Left renal cortex interstitium (tissue), 4 donors: ENCODE measurements around the gene UGT1A4. TPM values are rescaled to one million over a fixed set of nuclear protein-coding genes. Genes with fewer than 3 reads are reported as not detected.
"Not testable (repeated sequence)": the region's sequence is repeated elsewhere in the genome, so short reads cannot be mapped to it uniquely, and the experiment has no call there.

Experiments used
- DNase-seq, 4 donors: peaks; one replicate each; pipeline ENCODE4 v3.0.0-alpha.2; 2013; ENCODE audit warnings: low read depth in 4 of 4, low spot score in 2 of 4, missing footprints in 1 of 4
- polyA plus RNA-seq, 4 donors: library from polyadenylated mRNA; unstranded; fragments of 120-200 nt; gene quantifications; one replicate each; pipeline ENCODE4 v1.2.1, GENCODE V29; 2013; ENCODE audit not compliant: insufficient read length in 4 of 4

Gene UGT1A4
- polyA plus RNA-seq, 4 donors: not detected

DNA sequence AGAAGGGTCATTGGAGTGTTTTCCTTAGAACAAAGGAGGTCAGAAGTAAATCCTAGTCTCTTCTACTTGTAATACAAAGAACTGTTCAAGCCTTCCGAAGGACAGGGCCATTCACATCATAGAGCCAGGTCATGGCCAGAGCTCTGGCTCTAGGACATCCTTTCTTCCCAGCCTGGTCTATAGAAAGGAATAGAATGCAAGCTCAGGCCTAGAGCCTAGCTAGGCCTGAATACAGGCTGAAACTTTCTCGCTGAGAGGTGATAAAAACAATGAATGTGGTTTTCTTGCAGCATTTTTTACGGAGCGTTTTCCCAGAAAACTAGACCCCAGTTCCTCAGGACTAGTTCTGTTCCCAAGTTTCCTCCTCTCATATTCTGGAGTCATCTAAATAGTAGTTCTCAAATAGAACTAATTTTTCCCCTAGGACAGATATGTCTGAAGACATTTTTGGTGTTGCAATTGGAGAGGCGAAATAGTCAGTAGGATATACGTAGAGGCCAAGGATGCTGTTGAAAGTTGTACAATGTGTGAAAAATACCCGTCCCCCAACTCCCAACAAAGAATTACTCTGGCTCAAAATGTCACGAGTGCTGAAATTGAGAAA is 19.0 kb upstream of the UGT1A4 start:
- DNase-seq: no peak

DNA sequence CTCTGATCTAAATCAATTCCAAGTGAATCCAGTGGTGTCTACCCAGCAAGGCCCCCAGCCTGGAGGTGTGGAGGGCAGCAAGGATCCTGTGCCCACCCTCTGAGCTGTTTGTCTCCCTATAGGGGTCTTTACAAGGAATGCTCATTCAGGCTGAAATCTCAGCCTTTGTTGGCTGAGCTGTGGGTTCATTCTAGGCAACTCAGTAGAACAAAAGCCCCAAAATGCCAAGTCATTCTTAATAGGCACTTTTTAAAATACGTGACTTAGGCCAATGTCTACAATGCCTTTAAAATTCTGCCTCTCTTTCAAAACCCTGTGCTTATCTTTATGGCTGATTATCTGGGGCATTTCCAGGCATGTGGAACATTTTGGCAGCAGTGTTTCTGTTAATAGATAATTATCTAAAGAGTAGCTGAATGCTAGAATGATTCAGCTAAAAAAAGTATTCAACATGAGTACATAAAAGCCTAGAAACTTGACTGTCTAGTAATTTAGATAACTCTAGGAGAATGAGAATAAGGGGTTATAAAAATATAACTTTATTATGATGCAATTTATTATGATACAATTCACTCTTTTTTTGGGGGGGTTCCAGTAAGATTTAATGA is 18.4 kb upstream of the UGT1A4 start:
- DNase-seq: peak in 2 of 4 donors; percentile 10 to 21

DNA sequence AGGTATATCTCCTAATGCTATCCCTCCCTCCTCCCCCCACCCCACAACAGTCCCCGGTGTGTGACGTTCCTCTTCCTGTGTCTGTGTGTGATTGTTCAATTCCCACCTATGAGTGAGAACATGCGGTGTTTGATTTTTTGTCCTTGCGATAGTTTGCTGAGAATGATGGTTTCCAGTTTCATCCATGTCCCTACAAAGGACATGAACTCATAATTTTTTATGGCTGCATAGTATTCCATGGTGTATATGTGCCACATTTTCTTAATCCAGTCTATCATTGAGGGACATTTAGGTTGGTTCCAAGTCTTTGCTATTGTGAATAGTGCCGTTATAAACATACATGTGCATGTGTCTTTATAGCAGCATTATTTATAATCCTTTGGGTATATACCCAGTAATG is 17.7 kb upstream of the UGT1A4 start:
- not testable (repeated sequence) for DNase-seq

DNA sequence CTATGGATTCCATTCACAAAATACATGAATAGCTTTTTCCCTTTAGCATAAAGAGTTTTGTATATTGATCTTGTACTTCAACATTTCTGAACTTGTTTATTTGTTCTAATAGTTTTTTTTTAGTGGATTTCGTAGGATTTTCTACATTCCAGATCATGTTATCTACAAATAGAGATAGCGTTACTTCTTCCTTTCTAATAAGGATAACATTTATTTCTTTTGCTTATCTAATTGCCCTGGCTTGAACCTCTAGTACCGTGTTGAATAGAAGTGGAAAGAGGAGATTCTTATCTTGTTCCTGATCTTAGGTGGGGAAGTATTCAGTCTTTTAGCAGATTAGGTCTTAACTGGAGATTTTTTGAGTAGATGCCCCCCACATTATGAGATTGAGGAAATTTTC is 16.3 kb upstream of the UGT1A4 start:
- no peak for DNase-seq

DNA sequence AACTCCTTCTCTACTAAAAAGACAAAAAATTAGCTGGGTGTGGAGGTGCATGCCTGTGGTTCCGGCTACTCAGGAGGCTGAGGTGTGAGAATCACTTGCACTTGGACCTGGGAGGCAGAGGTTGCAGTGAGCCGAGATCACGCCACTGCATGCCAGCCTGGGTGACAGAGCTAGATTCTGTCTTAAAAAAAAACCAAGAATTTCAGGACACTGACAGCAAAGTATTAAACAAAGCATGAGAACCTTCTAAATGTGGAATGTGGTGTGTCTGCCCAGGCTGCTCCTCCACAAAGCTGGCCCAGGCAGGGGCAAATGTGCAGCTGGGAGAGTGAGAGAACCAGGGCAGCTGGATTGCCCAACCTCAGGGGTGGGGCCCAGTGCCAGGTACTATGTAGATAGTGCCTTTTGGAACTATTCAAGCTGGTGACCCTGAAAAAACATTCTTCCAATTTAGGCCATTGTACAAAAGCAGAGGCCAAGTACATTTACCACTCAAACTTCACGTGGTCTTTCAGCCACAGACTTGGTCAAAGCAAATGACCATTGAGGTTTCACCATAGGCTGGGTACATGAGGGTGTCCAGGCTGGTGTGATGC is 12.5 kb upstream of the UGT1A4 start:
- no peak for DNase-seq

DNA sequence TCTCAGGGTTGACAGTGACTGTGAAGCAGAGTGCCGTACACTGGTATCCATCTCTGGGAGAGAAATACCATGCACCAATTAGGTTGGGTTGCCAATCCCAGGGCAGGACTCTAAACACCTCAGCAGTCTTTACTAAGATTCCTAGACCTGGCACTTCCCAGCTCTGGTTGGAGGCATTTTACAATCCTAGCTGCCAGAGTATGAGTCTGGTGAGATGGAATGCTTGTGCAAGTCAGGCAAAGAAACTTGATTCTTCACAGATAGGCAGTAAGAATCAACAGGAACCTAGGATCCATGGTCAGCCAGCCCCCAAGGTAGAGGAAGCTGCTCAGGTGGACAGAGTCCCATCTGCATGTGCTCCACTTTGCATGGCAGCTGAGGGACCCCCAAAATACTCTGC is 11.8 kb upstream of the UGT1A4 start:
- no peak for DNase-seq

DNA sequence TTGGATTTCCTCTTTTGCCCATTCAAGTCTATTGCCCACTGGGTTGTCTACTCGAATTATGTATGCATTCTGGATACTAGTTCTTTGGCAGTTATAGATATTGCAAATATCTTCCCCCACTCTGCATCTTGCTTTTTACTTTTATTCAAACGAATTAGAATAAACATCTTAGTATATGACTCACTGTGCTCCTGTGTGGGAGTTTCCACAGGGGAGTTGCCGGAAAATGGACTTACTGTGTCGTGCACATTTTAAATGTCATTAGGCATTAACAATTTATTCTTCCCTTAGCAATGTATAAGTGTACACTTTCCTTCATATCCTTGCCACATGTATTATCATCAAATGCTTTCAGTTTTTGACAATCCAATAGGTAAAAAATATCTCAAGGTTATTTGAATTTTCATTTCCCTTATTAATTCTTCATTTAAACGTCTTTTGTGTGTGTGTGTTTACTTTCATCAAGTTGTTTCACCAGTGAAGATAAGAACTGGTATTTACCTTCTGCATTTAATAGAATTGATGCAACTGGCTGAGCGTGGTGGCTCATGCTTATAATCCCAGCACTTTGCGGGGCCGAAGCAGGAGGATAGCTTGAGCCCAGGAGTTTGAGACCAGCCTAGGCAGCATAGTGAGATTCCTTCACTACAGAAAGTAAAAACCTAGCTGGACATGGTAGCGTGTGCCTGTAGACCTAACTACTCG is 10.4 kb upstream of the UGT1A4 start:
- DNase-seq: no peak

DNA sequence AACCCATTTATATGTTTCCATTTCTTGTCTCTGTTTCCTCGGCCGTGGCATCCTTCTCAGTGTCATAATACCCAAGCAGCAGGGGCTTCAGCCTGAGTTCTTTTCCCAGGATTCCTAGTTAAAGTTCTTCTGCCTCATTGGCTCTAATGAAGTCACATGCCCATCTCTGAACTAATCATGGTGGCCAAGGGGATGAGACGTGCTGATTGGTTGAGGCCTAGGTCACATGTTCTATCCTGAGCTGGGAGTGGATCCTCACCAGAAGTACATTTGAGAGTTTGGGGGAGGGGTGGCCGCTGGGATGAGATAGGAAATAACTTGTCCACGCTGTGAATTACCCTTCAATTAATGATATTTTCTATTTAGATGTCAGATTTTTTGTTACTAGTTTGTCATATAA is 9.6 kb upstream of the UGT1A4 start:
- no peak for DNase-seq

DNA sequence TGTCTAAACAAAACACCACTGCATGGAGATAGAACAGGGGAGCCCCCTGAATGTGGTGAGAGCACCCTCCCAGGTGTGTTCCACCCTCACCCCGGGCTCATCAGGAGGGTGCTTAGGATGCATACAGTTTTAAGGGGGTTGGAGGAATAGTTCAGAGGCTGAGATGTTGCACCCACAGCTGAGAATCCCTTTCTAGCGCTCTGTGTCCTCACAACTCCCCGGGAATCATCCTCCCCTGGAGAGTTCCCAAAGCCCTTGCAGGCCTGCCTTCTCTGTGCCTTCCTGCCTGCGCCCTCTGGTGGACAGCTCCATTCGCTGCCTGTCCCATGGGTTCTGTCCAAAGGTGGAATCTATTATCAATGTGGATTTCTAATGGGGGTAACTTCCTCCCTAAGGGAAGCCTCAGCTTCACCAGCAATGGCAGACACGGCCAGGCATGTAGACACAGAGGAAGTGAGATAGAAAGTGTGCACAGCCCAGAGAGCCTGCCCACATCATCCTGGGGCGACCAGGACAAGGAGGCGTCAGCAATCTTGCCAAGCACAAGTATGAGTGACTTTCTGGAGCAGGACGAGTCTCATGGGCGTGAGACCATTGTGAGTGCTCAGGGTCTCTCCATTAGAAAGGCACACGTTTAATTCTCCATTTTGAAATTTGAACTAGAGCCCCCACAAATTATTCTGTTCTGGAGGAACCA is 7.1 kb upstream of the UGT1A4 start:
- DNase-seq: peak; percentile 11 to 58 (median 26)

DNA sequence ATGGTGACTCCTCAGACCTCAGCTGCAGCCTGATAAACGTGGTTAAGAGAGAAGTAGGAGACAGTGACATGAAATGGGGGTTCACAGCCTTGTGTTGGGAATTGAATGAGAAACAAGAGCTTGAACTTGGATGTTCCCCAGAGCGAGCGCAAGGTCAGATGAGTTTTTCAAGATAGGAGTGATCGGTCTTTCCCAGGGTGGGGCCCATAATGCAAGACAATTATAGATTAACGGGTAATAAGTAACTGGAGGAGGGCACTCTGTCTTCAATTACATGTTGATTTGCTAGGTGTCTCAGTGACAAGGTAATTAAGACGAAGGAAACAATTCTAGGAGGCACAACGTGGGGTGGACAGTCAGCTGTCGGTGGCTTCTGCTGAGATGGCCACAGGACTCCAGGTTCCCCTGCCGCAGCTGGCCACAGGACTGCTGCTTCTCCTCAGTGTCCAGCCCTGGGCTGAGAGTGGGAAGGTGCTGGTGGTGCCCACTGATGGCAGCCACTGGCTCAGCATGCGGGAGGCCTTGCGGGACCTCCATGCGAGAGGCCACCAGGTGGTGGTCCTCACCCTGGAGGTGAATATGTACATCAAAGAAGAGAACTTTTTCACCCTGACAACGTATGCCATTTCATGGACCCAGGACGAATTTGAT is 5.8 kb upstream of the UGT1A4 start, which contains the start of gene UGT1A5:
Gene UGT1A5 (plus strand): TSS at position 297 of the 651 bp plus-strand sequence. CDS start 85 bp downstream, at position 382.
- DNase-seq: no peak

DNA sequence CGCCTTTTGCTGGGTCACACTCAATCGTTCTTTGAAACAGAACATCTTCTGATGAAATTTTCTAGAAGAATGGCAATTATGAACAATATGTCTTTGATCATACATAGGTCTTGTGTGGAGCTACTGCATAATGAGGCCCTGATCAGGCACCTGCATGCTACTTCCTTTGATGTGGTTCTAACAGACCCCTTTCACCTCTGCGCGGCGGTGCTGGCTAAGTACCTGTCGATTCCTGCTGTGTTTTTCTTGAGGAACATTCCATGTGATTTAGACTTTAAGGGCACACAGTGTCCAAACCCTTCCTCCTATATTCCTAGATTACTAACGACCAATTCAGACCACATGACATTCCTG is 5.3 kb upstream of the UGT1A4 start:
- no peak for DNase-seq

DNA sequence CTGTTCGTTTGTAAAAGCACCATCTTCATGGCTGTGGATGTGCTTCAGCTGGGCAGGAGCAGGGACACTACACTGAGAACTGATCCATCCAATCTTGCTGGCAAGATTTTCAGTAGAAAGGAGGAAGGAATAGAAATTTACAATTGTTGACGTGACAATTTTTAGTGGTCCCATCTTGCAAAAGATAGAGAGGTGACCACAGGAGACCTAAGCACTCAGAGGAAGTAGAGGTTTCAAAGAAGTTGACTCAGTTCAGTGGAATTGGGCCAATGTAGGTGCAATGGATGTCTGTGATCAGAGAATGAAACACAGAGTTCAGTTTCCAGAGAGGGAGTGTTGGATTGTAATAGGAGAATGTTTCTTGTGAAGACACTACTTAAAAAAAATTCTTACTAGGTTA is 4.4 kb upstream of the UGT1A4 start:
- DNase-seq: no peak

DNA sequence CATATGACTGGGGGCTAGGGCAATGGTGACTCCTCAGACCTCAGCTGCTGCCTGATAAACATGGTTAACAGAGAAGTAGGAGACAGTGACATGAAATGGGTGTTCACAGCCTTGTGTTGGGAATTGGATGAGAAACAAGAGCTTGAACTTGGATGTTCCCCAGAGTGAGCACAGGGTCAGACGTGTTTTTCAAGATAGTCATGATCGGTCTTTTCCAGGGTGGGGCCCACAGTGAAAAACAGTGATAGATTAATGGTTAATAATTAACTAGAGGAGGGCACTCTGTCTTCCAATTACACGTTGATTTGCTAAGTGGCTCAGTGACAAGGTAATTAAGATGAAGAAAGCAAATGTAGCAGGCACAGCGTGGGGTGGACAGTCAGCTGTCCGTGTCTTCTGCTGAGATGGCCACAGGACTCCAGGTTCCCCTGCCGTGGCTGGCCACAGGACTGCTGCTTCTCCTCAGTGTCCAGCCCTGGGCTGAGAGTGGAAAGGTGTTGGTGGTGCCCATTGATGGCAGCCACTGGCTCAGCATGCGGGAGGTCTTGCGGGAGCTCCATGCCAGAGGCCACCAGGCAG is 10.3 kb downstream of the UGT1A4 start, which contains the start of gene UGT1A3:
Gene UGT1A3 (plus strand): TSS at position 320 of the 579 bp plus-strand sequence. CDS start 85 bp downstream, at position 405.
- DNase-seq: no peak

DNA sequence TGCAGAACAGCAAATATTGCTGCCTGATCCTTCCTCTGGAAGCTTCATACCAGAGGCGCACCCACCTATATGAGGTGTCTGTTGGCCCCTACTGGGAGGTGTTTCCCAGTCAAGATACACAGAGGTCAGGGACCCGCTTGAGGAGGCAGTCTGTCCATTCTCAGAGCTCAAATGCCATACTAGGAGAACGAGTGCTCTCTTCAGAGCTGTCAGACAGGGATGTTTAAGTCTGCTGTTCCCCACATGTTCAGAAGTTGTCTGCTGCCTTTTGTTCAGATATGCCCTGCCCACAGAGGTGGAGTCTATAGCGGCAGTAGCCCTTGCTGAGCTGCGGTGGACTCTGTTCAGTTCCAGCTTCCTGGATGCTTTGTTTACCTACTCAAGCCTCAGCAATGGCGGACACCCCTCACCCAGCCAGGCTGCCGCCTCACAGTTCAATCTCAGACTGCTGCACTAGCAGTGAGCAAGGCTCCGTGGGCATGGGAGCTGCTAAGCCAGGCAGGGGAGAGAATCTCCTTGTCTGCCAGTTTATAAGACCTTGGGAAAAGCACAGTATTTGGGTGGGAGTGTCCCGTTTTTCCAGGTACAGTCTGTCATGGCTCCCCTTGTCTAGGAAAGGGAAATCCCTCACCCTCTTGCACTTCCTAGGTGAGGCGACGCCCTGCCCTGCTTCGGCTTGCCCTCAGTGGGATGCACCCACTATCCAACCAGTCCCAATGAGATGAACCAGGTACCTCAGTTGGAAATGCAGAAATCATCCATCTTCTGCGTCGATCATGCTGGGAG is 18.5 kb downstream of the UGT1A4 start:
- not testable (repeated sequence) for DNase-seq

DNA sequence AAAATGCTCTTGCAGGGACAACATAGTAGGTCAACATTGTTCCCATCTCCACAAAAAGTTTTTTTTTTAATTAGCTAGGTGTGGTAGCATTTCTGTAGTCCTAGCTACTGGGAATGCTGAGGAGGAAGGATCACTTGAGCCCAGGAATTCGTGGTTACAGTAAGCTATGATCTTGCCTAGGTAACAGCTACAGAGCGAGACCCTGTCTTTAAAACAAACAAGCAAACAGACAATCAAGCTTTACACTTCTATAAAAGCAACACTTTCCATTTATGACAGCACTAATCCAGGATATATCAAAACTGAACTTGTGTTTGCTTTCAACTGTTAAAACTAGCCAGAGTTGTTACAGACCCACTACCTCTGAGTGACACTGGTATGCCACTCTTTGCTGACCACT is 22.3 kb downstream of the UGT1A4 start:
- no peak for DNase-seq

DNA sequence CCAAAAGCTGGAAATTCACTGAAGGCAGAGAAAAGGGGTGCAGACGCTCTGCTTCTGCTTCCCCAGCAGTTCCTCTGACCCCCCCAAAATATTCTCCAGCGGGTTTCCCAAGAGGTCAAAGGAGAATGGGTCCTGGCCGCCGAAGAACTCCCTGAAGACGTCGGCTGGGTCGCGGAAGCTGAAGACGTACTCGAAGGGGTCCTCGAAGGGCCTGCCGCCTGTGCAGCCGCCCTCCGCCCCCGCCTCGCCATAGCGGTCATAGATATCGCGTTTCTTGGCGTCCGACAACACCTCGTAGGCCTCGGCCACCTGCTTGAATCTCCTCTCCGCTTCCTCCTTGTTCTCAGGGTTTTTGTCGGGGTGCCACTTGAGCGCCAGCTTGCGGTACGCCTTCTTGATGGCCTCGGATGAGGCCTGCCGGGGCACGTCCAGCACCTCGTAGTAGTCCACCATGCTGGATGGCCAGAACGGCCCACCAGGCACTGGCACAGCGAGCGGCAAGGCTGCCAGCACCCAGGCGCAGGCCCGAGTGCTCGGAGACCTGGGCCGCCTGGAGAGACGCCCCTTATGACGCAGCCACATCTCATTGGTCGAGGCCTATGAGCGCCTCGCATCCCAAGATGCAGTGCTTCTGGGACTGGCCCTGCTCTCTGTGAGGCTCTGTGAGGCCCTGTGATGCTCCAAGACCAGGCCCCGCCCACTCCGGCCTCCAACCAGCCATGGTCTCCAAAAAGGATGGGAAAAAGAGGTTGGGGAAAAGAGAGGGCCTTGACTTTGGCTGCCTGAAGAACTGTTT is 25.1 kb downstream of the UGT1A4 start:
- no peak for DNase-seq

DNA sequence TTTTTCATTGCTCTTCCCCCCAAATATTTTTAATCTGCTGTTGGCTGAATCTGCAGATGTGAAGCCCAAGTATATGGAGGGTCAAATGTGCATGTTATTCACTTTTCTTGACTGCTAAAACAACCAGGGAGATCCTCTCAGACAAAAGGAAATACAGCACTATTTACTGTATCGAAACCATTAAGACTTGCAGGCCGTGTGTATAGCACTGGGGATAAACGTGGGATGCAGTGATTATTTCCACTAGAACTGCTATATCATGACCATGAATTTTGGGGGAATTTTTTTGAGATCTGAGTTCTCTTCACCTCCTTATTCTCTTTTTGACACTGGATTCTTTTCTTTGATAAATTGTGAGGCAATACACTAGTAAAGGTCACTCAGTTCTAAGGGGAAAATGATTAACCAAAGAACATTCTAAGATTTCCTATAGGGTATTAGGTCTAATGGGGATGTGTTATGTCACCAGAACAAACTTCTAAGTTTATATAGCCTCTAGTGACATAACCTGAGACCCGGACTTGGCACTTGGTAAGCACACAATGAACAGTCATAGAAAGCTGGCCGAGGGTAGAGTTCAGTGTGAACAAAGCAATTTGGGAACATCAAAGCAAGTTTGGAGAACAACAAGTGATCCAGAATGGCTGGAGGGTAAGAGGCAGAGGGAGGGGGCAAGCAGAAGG is 26.7 kb downstream of the UGT1A4 start:
- no peak for DNase-seq

DNA sequence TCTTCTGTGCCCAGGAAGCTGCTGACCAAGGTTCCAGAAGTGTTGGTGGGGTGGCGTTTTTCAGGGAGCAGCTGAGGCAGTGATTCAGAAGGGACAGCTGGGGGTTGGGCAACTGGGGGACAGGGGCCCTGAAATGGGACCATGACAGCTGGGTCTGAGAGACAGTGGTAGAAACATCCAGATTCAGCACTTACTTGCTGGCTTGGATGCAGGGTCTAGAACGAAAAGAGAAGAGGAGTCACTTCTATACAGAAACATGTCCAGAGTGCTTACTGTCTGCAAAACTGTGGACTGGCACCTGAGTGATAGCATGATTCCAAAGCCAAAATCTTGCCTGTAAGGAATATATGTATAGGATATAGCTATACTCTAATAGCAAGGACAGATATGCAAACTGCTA is 27.3 kb downstream of the UGT1A4 start:
- DNase-seq: not testable (repeated sequence)
